HAP-1 (cell line): Measurements from ENCODE around the gene YPEL2.
"Not testable (repeated sequence)": the region's sequence is repeated elsewhere in the genome, so short reads cannot be mapped to it uniquely, and the experiment has no call there.

Experiments
- DNase-seq, 2 experiments: peaks; one replicate each; pipeline ENCODE4 v3.0.0-alpha.2; 2016 to 2020; ENCODE audit warnings: low spot score in 2 of 2
- H3K27me3 ChIP-seq: fragments of 250-450 bp; sonication (Bioruptor Pico); 2 replicates; pipeline ENCODE4 v1.5.1; 2020; ENCODE audit warnings: low read depth, mild to moderate bottlenecking, moderate library complexity
- H3K36me3 ChIP-seq: fragments of 250-450 bp; sonication (Bioruptor Pico); replicated peaks from 2 replicates; pipeline ENCODE4 v1.5.1; 2020; ENCODE audit warnings: mild to moderate bottlenecking
- H3K4me1 ChIP-seq: fragments of 250-450 bp; sonication (Bioruptor Pico); 2 replicates; pipeline ENCODE4 v1.5.1; 2020; ENCODE audit warnings: mild to moderate bottlenecking
- H3K4me3 ChIP-seq: fragments of 250-450 bp; sonication (Bioruptor Pico); 2 replicates; pipeline ENCODE4 v1.5.1; 2020; ENCODE audit warnings: mild to moderate bottlenecking, moderate library complexity
- H3K9me3 ChIP-seq: fragments of 250-450 bp; sonication (Bioruptor Pico); 2 replicates; pipeline ENCODE4 v1.5.1; 2020; ENCODE audit warnings: mild to moderate bottlenecking, moderate library complexity
- in situ Hi-C: fragments of 300-500 bp; cut with MboI; formaldehyde crosslinking; loops from 3 replicates; pipeline ENCODE4 v1.14.3; 2020; ENCODE audit warnings: low sequenced_read_pairs, inconsistent platforms, mixed read lengths

YPEL2 gene

DNA sequence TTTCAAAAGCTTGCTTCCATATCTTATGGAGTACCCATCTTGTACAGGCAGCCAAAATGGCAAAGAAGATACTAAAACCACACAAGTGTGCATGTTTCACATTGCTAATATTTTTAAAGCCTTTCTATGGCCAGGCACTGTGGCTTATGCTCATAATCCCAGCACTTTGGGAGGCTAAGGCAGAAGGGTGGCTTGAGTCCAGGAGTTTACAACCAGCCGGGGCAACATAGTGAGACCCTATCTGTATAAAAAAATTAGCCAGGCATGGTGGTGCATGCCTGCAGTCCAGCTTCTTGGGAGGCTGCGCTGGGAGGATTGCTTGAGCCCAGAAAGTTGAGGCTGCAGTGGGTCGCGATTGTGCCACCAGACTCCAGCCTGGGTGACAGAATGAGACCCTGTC is 71.3 kb downstream of the YPEL2 start:
- Histone ChIP-seq H3K27me3 (no peaks in the 10 kb centered on the region), H3K4me3 (no peak overlapping the region), H3K4me1 (no peaks in the 10 kb centered on the region), H3K9me3 (no peaks in the 10 kb centered on the region), H3K36me3 (no peaks in the 10 kb centered on the region)
- in situ Hi-C loops, result no loop called here
- DNase-seq, result no peak

DNA sequence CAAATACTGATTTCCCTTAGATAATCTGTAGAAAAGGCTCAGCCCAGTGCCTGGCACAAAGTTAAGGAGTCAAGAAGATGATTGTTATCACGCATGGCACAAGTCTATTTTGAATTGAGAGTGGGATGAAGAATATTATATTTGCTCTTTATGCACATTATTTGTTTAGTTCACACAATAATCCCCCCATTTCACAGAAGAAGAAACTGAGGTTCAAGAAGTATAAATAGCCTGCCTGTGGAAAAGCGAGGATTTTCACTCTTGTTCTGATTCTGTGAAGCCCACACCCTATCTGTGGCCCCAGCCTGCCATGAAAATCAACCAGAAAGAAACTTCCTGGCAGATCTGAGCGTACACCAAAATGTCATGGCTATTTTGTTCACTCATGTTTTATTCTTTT is 73.0 kb downstream of the YPEL2 start:
- in situ Hi-C loops, result no loop called here
- Histone ChIP-seq H3K4me3 (no peak overlapping the region), H3K9me3 (no peaks in the 10 kb centered on the region; the same call in 1 of the 2 replicates), H3K27me3 (no peaks in the 10 kb centered on the region), H3K4me1 (peaks cover 6% of the 10 kb centered on the region), H3K36me3 (no peaks in the 10 kb centered on the region)
- no peak for DNase-seq

DNA sequence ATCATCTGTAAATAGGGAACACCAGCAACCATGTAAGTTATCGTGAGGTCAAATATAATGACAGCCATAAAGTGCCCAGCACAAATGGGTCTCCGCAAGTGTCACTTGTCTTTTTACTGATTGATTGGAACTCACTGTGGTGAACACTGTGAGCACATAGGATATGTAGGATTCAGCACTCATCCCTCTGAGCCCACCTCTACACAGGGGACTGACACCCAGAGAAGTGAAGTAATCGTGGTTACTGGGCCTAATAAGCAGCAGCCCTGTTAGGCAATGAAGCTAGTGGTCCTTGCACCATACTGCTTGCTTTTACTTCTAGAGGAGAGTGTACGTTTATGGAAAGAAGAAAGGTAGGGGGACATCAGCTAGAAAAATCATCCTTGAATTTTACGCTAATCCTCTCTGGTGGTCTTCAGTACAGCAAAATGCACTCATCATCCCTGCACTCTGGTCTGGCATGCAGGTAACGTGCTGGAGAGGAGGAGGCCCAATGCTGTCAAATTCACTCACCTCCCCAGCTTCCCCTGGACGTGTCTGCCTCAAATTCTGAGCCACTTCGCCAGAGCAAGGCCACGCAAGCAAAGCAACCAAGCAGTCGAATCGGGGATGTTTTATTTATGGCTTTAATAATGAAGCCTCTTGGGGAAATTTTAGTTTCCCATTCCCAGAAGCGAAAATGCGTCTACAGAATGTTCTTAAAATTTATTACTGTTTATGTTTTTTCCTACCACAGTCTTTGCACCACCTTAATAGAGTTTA is 74.7 kb downstream of the YPEL2 start:
- Histone ChIP-seq H3K9me3 (peaks cover 6% of the 10 kb centered on the region), H3K4me1 (peaks cover 7% of the 10 kb centered on the region), H3K4me3 (no peak overlapping the region), H3K36me3 (no peaks in the 10 kb centered on the region), H3K27me3 (no peaks in the 10 kb centered on the region)
- DNase-seq, result no peak
- in situ Hi-C loops, result no loop called here

DNA sequence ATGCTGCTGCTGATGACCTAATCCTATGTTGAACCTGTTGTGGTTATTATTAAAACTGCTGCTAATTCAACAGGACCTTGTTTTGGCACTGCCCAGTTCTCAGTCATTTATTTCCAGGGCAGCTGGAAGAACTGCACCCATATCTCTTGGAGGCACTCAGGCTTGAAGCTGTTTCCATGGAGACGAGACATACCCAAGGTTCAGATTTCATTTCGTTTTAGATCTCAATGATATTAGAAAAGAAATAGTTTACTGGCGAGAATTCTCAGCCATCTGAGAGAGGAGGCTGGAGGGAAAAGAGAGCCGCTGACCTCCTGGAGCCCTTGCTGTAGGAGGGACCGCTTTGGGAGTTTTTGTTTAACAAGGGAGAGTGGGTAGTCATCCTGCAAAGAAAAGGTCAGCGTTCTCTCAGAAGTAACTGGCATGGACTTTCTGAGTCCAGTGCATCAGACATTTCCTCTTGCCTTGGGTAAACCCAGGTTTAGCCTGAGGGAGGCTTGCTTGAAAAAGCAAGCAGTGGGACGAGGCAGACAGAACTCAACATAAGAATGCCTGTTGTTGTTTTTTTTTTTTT is 75.4 kb downstream of the YPEL2 start:
- H3K9me3 ChIP-seq, result peaks cover 6% of the 10 kb centered on the region
- no peaks in the 10 kb centered on the region for H3K27me3 ChIP-seq
- DNase-seq, result peak in 1 of 2 experiments; percentile 13
- H3K36me3 ChIP-seq, result no peaks in the 10 kb centered on the region
- H3K4me3 ChIP-seq, result no peak overlapping the region
- in situ Hi-C loops, result no loop called here
- H3K4me1 ChIP-seq, result peaks cover 7% of the 10 kb centered on the region

DNA sequence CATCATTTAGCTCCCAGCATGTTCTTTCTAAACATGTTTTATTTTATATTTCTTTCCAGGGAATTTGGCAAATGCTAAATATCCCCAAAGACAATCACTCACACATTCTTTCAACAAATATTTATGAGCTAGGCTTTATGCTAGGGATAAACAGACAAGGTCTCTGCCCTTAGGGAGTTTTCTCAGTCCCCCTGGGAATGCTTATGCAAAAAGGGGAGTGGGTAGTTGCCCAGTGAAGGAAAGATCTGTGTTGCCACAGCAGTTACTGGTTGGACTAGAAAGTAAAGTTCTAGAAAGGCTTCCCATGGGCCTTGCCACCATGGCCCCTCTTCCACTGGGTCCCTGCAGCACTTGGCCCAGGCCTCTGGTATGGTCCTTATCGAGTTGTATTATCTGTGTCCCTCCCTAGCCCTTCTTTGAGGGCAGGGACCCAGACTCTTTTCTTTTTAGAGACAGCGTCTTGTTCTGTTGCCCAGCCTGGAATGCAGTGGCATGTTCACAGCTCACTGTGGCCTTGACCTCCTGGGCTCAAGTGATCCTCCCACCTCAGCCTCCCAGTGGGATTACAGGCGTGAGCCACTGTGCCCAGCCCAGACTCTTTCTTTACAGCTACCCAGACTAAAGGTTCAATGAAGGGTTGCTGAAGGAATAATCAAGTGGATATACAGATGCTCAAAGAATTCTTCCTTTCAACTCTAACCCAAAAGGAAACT is 78.0 kb downstream of the YPEL2 start:
- Histone ChIP-seq H3K9me3 (peaks cover 6% of the 10 kb centered on the region), H3K36me3 (no peaks in the 10 kb centered on the region), H3K4me1 (peaks cover 7% of the 10 kb centered on the region), H3K4me3 (no peak overlapping the region), H3K27me3 (no peaks in the 10 kb centered on the region)
- DNase-seq, result peak; percentile 54 to 76
- in situ Hi-C loops, result no loop called here

DNA sequence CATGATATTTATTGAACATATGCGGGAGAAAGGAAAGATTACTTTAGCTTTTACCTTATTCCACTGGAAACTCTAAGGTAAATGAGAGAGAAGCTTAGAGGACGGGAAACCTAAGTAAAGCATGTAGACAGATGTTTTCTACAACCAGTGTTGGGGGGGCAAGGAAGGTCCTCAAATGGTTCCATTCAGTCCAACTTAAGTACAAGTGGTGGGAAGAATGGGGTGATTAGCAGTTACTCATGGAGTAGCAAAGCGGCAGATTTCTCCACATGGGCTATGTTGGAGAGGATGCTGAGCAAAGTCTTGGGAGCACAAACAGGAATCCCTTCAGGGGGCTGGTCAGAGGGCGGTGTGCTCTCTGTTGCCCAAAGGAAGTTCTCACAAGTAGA is 78.6 kb downstream of the YPEL2 start:
- H3K4me1 ChIP-seq, result peaks cover 7% of the 10 kb centered on the region
- no peak overlapping the region for H3K4me3 ChIP-seq
- H3K27me3 ChIP-seq, result no peaks in the 10 kb centered on the region
- in situ Hi-C loops, result no loop called here
- H3K9me3 ChIP-seq, result peaks cover 6% of the 10 kb centered on the region
- no peaks in the 10 kb centered on the region for H3K36me3 ChIP-seq
- DNase-seq, result no peak

DNA sequence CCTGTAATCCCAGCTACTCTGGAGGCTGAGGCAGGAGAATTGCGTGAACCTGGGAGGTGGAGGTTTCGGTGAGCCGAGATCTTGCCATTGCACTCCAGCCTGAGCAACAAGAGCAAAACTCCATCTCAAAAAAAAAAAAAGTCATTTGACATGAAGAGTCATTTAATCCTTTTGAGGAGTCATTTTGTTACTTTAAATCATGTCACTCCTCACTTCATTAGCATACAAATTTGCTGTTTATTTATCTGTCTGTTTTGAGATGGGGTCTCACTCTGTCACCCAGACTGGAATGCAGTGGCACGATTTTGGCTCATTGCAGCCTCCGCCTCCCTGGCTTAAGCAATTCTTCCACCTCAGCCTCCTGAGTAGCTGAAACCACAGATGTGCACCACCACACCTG is 81.0 kb downstream of the YPEL2 start:
- H3K4me3 ChIP-seq, H3K36me3 ChIP-seq, H3K4me1 ChIP-seq, H3K27me3 ChIP-seq, in situ Hi-C loops, DNase-seq, H3K9me3 ChIP-seq: not testable (repeated sequence)

DNA sequence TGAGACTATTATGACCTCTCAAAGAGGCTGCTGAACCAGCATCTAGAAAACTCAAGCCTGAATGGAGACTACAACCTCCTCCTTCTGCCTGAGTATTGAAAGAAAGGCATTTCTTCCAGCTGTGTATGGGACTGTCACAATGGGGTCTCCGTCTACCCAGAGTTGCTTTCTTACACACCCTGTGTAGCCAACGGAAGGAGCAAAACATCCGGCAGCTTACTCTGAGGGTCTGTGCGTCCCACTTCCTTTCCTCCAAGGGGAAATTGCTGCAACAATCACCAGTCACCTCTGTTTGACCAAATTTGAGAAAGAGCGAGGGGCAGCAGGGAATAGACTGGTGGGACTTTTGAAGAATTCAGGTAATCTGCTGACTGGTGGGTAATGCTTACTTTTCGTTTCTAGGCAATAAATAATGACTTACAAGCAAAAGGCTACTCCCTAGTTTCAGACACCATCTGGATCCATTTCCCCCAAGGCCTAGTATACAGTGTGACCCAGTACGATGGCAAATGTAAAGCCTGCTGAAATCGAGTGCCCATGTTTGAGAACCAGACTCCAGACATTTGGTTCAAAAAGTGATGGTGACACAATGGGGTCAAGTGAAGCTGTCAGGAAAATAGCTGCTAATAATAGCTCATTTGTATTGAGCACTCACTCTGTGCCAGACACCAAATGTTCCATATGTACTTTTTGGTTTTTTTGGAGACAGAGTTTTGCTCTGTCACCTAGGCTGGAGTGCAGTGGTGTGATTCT is 81.7 kb downstream of the YPEL2 start:
- Histone ChIP-seq H3K36me3 (no peaks in the 10 kb centered on the region), H3K27me3 (no peaks in the 10 kb centered on the region), H3K9me3 (peaks cover 6% of the 10 kb centered on the region), H3K4me3 (no peak overlapping the region), H3K4me1 (peaks cover 7% of the 10 kb centered on the region)
- DNase-seq, result no peak
- in situ Hi-C loops, result no loop called here

DNA sequence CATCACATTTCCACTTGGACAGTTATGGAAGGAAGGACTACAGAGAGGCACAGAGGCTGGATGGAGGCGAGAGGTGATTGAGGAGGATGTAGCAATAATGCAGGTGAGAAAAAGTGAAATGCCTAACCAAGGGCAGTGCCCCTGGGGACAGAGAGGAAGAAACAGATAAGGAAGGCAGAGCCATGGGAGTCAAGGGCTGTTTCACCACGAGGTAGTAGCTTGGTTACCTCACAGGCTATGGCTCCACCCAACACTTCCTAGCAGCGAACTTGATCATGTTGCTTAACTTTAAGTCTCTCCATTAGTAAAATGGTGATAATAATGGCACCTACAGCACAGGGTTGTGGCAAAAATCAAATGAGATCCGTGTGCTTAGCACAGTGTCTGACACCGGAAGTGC is 83.9 kb downstream of the YPEL2 start:
- in situ Hi-C loops, result no loop called here

DNA sequence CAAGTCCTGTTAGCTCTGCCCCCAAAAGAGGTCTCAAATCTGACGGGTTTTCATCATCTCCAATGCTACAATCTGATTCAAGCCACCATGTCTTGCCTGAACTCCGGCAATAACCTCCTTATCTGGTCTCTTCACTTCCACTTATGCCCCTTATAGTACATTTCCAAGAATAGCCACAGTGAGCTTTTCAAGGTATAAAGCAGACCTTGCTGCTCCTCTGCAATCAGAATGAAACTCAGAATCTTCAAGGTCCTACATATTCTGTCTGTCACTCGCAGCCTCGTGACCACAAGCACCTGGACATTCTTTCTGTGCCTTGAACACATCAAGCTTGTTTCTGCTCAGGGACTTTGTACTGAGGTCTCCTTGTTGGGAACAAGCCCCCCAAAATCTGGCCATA is 84.7 kb downstream of the YPEL2 start:
- no peaks in the 10 kb centered on the region for H3K36me3 ChIP-seq
- no peaks in the 10 kb centered on the region; the same call in 1 of the 2 replicates for H3K9me3 ChIP-seq
- DNase-seq, result no peak
- no peaks in the 10 kb centered on the region for H3K27me3 ChIP-seq
- no peak overlapping the region for H3K4me3 ChIP-seq
- in situ Hi-C loops, result no loop called here
- no peaks in the 10 kb centered on the region for H3K4me1 ChIP-seq

More for the DNA sequence above, 83.9 kb downstream of the YPEL2 start:
- H3K9me3 ChIP-seq, result no peaks in the 10 kb centered on the region; the same call in 1 of the 2 replicates
- no peaks in the 10 kb centered on the region for H3K4me1 ChIP-seq
- no peaks in the 10 kb centered on the region for H3K27me3 ChIP-seq
- H3K4me3 ChIP-seq, result no peak overlapping the region
- no peak for DNase-seq
- no peaks in the 10 kb centered on the region for H3K36me3 ChIP-seq

DNA sequence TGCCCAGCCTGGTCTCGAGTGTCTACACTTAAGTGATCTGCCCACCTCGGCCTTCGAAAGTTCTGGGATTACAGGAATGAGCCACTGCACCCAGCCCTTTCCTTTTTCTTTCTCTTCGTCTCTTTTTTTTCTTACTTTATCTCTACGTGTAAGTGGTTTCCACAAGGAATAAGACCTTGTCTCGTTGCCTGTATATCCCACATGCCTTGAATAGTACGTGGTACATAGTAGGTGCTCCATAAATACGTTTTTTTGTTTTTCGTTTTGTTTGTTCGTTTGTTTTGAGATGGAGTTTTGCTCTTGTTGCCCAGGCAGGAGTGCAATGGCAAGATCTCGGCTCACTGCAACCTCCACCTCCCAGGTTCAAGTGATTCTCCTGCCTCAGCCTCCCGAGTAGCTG is 86.0 kb downstream of the YPEL2 start:
- H3K36me3 ChIP-seq, result no peaks in the 10 kb centered on the region
- DNase-seq, result no peak
- H3K9me3 ChIP-seq, result no peaks in the 10 kb centered on the region; the same call in 1 of the 2 replicates
- in situ Hi-C loops, result no loop called here
- no peaks in the 10 kb centered on the region for H3K4me1 ChIP-seq
- no peaks in the 10 kb centered on the region for H3K27me3 ChIP-seq
- no peak overlapping the region for H3K4me3 ChIP-seq

DNA sequence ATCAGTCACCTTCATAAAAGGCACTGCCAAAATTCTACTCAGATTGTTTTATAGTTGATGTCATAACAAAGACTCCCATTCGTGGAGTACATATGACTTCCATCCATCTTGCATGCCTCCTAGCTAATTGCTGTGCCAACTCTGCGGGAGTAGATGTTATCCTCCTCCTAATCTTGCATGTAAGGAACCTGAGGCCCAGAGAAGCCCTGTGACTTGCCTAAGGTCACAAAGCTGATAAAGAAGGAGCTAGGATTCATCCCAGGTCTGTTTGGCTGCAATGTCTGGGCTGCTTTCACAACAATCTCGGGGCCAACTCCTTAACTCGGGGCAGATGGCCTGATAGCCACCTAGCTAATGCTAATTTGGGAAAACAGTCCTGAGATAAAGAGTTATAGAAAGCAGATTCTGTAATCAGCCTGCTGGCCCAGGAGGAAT is 87.3 kb downstream of the YPEL2 start:
- in situ Hi-C loops, result no loop called here
- Histone ChIP-seq H3K27me3 (no peaks in the 10 kb centered on the region), H3K4me1 (no peaks in the 10 kb centered on the region), H3K4me3 (no peak overlapping the region), H3K36me3 (no peaks in the 10 kb centered on the region), H3K9me3 (no peaks in the 10 kb centered on the region; the same call in 1 of the 2 replicates)
- DNase-seq, result no peak

DNA sequence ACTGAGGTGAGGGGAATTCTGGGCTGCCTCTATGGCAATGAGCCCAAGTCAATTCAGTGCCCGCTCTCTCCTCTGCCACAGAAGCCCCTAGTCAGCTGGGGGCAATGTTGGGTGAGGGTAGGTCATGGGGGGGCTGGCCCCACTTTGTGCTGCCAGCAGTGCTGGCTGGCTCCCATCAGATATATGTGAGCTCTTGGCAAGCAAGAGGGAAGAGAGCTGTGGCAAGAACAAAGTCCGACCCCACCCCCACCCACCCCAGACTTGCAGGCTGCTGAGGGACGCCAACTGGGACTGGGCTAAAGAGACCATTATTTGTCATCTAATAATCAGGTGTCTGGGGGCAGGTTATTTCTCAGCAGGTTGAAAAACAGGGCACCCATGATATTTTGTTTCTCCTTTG is 89.4 kb downstream of the YPEL2 start:
- DNase-seq, result no peak
- in situ Hi-C loops, result no loop called here
- no peak overlapping the region for H3K4me3 ChIP-seq

More for the DNA sequence above, 89.4 kb downstream of the YPEL2 start:
- Histone ChIP-seq H3K9me3 (no peaks in the 10 kb centered on the region; the same call in 1 of the 2 replicates), H3K27me3 (no peaks in the 10 kb centered on the region), H3K4me1 (no peaks in the 10 kb centered on the region), H3K36me3 (no peaks in the 10 kb centered on the region)
